Activated T-cell treated with anti-CD3 and anti-CD28 coated beads, Interleukin-2, amount 50 U/mL, for 72 hours (primary cell): ENCODE data around the gene LCN9. TPM values are rescaled to one million over a fixed set of nuclear protein-coding genes. Genes with fewer than 3 reads are reported as not detected.
"Not testable (repeated sequence)": the region's sequence is repeated elsewhere in the genome, so short reads cannot be mapped to it uniquely, and the experiment has no call there.

Experiments used
- ATAC-seq, 2 donors: fragments of 150-1000 bp; cut with Tn5 transposase; replicated peaks in 1 of 2; 2 replicates each; pipeline ENCODE4 v1.10.0; 2021; ENCODE audit warnings: moderate library complexity in 2 of 2, mild to moderate bottlenecking in 1 of 2
- DNase-seq, 2 donors: peaks; one replicate each; pipeline ENCODE4 v3.0.0; 2021 to 2022; ENCODE audit warnings: mixed read lengths in 1 of 2
- H3K27ac Mint-ChIP-seq: one replicate; pipeline ENCODE4 v1.8.0; 2022; ENCODE audit warnings: mild to moderate bottlenecking, moderate library complexity, mixed read lengths
- H3K27me3 Mint-ChIP-seq: one replicate; pipeline ENCODE4 v1.8.0; 2022; ENCODE audit warnings: low read depth, mixed read lengths
- H3K36me3 Mint-ChIP-seq, 2 donors: one replicate each; pipeline ENCODE4 v1.8.0; 2022; ENCODE audit warnings: mixed read lengths in 2 of 2, mild to moderate bottlenecking in 1 of 2; ENCODE audit not compliant: insufficient read depth in 2 of 2
- H3K4me1 Mint-ChIP-seq: one replicate; pipeline ENCODE4 v1.8.0; 2022; ENCODE audit warnings: low read depth, mixed read lengths
- H3K4me3 Mint-ChIP-seq, 2 donors: one replicate each; pipeline ENCODE4 v1.8.0; 2022; ENCODE audit warnings: mild to moderate bottlenecking in 2 of 2, mixed read lengths in 2 of 2, moderate library complexity in 2 of 2
- H3K9me3 Mint-ChIP-seq, 2 donors: one replicate each; pipeline ENCODE4 v1.8.0; 2022; ENCODE audit warnings: mixed read lengths in 2 of 2
- total RNA-seq, 2 donors: library from RNA; stranded (reverse); gene quantifications; one replicate each; pipeline ENCODE4 v1.2.3, GENCODE V29; 2022

The LCN9 gene
- total RNA-seq, 2 donors from 2014 or later, result not detected

DNA sequence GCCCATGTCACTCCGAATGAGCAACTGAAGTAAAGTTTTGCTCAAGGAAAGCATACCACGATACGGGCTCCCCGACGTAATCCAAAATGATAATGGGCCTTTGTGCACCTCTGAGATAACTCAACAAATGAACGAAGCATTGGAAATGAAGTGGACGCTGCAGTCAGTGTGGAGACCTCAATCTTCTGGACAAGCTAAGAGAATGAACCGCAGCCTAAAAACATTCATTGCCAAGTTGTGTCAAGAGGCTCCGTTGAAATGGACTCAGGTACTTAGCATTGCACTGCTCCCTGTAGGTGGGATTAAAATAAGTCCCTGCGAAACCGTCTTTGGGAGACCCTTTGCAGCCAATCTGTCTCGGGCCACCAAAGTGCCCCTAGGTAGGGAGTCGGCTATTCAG, 3.9 kb upstream of the LCN9 start:
- H3K4me1 Mint-ChIP-seq, result no peaks in the 10 kb centered on the region
- no peaks in the 10 kb centered on the region for H3K27me3 Mint-ChIP-seq
- no peak overlapping the region for H3K4me3 Mint-ChIP-seq
- ATAC-seq (no peak), DNase-seq (no peak)
- no peaks in the 10 kb centered on the region for H3K9me3 Mint-ChIP-seq
- H3K36me3 Mint-ChIP-seq, result no peaks in the 10 kb centered on the region
- no peak overlapping the region for H3K27ac Mint-ChIP-seq

DNA sequence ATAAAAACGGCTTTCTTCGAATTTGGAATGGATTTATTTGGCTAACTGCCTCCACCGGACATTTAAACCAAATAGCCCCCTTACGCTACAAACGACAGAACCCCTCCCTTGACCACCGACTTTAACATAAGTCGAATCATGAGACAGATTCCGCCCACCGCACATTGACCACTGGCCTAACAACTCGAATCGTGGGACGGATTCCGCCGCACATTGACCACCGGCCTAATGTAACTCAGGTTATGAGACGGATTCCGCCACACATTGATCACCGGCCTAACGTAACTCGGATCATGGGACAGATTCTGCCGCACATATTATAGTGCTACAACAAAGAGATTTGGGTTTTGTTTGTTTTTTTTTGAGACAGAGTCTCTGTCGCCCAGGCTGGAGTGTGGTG, 2.7 kb upstream of the LCN9 start:
- Mint-ChIP-seq H3K27ac (no peak overlapping the region), H3K36me3 (no peaks in the 10 kb centered on the region), H3K27me3 (no peaks in the 10 kb centered on the region), H3K9me3 (no peaks in the 10 kb centered on the region), H3K4me1 (no peaks in the 10 kb centered on the region), H3K4me3 (no peak overlapping the region)
- ATAC-seq (no peak), DNase-seq (no peak)

DNA sequence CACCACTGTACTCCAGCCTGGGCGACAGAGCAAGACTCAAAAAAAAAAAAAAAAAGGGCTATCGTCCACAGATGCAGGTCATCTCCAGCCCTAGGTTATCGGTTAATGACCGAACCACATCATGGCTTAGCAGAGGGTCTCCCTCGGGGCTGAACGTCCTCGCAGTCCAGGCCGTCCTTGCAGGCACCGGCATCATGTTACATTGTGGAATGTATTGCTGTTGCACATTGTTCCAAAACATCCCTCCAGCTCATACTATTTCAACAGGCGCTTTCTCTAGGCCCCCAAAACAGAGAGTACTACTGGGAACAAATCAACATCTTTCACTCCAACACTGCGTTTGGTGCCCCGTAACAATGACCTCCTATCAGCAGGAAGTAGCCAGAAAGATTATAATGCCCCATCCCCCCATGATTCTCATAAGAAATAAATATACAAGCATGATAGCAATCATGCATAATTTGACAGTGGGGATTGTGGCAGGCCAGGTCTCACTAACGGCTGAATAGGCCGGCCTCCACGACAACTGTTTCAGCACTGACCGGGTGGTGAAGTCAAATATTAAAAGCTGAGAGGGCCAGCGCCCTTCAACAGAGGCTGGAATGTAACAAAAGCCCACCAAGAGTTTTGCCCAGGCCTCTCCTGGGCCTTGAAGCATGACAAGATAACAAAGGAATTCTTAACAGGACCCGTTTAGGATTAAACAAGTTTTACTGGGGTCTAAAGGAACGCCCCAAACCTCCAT, 1.1 kb upstream of the LCN9 start:
- H3K4me3 Mint-ChIP-seq, result no peak overlapping the region
- no peaks in the 10 kb centered on the region for H3K9me3 Mint-ChIP-seq
- DNase-seq (no peak), ATAC-seq (no peak)
- H3K4me1 Mint-ChIP-seq, result no peaks in the 10 kb centered on the region
- no peak overlapping the region for H3K27ac Mint-ChIP-seq
- no peaks in the 10 kb centered on the region for H3K27me3 Mint-ChIP-seq
- no peaks in the 10 kb centered on the region for H3K36me3 Mint-ChIP-seq

DNA sequence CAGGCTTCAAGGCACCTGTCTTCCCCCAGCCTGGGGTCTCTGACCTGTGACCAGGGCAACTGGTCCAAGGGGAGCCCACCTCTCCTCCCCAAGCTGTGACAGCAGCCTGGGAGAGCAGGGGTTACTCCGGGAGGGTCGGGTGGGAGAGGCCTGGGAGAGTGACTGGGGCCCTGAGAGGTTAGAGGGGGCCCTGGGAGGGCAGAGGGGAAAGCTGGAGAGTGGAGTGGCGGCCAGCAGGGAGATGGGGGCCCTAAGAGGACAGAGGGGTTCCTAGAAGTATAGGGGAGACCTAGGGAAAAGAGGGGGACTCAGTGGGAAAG, 302 bp downstream of the LCN9 start:
- Mint-ChIP-seq H3K4me1 (no peaks in the 10 kb centered on the region), H3K36me3 (no peaks in the 10 kb centered on the region), H3K9me3 (no peaks in the 10 kb centered on the region), H3K4me3 (no peak overlapping the region), H3K27me3 (no peaks in the 10 kb centered on the region), H3K27ac (no peak overlapping the region)
- no peak for DNase-seq
- no peak for ATAC-seq

DNA sequence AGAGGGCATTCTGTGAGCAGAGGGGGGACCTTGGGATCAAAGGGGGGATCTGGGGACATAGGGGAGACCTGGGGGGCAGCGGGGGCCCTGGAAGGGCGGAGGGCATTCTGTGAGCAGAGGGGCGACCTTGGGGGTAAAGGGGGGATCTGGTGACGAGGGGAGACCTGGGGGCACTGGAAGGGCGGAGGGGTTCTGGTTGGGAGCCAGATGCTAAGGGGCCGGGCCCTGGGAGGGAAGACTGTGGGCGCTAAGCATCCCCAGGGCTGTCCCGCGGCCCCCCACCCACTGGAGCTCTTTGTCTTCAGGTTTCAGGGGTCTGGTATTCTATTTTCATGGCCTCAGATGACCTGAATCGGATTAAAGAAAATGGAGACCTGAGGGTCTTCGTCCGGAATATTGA, 748 bp downstream of the LCN9 start:
- DNase-seq (no peak), ATAC-seq (no peak)
- no peak overlapping the region for H3K4me3 Mint-ChIP-seq
- no peaks in the 10 kb centered on the region for H3K27me3 Mint-ChIP-seq
- no peaks in the 10 kb centered on the region for H3K36me3 Mint-ChIP-seq
- H3K4me1 Mint-ChIP-seq, result no peaks in the 10 kb centered on the region
- no peaks in the 10 kb centered on the region for H3K9me3 Mint-ChIP-seq
- no peak overlapping the region for H3K27ac Mint-ChIP-seq

DNA sequence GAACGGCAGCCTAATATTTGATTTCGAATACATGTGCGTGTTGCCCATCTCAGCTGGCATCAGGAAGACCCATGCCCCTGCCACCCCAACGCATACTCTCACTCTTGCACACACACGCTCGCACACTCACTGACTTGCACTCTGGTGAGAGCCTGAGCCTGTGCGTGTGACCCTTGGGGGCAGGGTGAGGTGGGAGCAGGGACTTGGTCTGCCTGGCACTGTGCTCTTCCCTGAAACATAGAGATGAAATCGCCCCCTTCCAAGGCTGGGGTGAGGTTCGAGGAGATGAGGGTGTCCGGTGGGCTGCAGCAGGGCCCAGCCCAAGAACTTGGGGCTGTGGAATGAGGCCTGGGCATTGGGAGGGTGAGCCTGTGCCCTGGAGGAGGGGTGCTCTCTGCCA, 1.2 kb downstream of the LCN9 start:
- no peaks in the 10 kb centered on the region for H3K27me3 Mint-ChIP-seq
- H3K4me1 Mint-ChIP-seq, result no peaks in the 10 kb centered on the region
- H3K9me3 Mint-ChIP-seq, result peaks cover 0 to 2% of the 10 kb centered on the region in 2 donors
- no peak overlapping the region for H3K4me3 Mint-ChIP-seq
- ATAC-seq (no peak), DNase-seq (no peak)
- H3K27ac Mint-ChIP-seq, result no peak overlapping the region
- no peaks in the 10 kb centered on the region for H3K36me3 Mint-ChIP-seq

DNA sequence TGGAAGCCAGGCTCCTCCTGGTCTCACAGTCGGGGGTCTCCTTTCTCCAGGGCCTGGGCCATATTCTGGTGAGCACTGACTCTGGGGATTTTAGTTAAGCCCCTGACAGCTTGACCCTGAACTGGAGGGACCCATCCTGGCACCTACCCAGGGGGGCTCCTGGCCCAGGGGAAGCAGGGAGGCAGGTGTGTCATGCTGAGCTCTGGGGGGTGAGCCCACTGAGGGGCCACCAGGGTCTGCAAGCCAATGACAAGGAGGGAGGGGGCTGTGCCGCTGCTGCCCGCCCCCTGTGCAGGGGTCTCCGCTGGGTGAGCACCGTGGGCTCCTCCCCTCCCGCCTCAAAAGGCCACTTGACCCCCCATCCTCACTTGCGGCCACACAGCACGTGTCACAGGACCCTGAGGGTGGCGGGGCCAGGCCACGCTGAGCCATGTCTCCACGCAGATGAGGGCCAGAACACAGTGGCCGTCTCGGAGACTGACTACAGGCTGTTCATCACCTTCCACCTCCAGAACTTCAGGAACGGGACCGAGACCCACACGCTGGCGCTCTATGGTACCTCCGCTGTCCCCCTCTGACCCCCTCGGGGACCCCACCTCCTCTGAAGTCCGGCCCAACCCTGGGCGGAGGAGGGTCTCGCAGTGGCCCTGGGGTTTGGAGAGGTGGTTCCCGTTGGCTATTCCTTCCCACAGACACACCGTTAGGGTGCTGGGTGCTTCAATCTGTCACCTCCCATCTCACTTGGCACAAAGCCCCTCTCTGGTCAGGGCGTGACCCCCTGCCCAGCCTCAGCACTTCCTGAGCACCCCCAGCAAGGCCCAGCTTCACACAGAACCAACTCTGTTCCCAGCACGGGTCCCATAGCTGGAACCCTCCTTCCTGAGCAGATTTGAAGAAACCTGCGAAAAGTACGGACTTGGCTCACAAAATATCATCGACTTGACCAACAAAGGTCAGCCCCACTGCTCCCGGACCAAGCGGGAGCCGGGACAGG, 2.0 kb downstream of the LCN9 start:
- no peaks in the 10 kb centered on the region for H3K4me1 Mint-ChIP-seq
- H3K9me3 Mint-ChIP-seq, result peaks cover 0 to 2% of the 10 kb centered on the region in 2 donors
- H3K27me3 Mint-ChIP-seq, result no peaks in the 10 kb centered on the region
- DNase-seq, result no peak
- ATAC-seq, result no peak
- no peak overlapping the region for H3K27ac Mint-ChIP-seq
- no peak overlapping the region for H3K4me3 Mint-ChIP-seq
- H3K36me3 Mint-ChIP-seq, result no peaks in the 10 kb centered on the region

DNA sequence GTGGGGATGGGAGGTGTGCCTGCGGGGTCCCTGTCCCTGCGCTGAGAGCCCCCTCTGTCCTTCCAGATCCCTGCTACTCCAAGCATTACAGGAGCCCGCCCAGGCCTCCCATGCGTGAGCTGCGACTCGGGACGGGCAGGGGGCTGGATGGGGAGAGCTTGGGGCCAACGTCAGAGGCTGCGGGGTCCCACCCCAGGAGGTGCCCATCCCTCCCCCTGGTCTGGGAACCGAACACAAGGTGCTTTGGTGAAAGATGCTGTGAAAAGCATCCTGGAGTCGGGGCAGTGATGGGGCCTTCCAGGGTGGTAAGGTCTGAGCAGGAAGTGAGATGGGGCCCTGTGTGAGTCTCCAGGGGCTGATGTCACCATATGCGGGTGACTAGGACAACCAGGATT, 2.7 kb downstream of the LCN9 start:
- Mint-ChIP-seq H3K4me1 (no peaks in the 10 kb centered on the region), H3K27ac (no peak overlapping the region), H3K36me3 (no peaks in the 10 kb centered on the region), H3K27me3 (no peaks in the 10 kb centered on the region), H3K9me3 (peaks cover 0 to 2% of the 10 kb centered on the region in 2 donors), H3K4me3 (no peak overlapping the region)
- DNase-seq, result no peak
- ATAC-seq, result no peak

DNA sequence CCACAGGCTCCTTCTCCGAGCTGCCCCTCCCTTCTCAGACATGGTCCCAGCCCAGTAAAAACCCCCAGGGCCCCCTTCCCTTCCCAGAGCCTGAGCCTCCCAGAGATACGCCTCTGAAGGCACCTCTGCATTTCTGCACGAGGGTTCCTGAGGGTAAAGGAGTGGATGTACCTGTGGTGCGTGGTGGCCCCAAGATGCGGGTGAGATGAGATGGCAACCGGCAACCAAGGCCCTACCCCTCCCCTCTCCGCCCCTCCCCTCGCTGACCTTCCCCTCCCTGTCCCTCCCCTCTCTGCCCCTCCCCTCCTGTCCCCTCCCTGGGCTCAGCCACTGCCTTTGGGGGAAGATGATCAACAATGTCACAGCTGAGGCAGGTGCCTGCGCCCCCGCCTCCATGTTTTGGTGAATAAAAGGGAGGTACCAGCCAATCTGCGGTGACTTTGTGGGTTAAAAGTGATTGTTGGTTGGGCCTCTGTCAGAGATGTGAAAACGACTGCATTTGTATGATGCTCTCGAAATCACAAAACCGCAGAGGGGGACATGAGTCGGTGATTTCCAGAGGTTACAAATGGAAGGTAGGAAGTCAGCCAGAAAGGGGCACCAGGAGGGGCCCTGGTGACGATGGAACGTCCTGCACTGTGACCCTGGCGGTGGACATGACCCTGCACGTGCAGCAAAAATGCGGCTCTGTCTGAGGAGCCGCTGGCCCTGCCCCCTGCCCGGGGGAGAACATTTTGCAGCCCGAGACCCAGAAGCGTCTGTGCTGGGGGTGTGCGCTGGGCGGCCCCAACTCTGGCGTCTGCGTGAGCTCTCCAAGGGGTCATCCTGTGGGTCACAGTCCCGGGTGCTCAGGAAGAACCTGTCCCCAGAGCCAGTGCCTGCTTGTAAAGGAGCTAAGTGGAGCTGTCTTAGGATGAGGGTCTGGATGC, 3.7 kb downstream of the LCN9 start:
- no peak overlapping the region for H3K27ac Mint-ChIP-seq
- DNase-seq, result no peak
- no peaks in the 10 kb centered on the region for H3K4me1 Mint-ChIP-seq
- peaks cover 0 to 2% of the 10 kb centered on the region in 2 donors for H3K9me3 Mint-ChIP-seq
- H3K36me3 Mint-ChIP-seq, result no peaks in the 10 kb centered on the region
- ATAC-seq, result no peak
- no peak overlapping the region for H3K4me3 Mint-ChIP-seq
- no peaks in the 10 kb centered on the region for H3K27me3 Mint-ChIP-seq

DNA sequence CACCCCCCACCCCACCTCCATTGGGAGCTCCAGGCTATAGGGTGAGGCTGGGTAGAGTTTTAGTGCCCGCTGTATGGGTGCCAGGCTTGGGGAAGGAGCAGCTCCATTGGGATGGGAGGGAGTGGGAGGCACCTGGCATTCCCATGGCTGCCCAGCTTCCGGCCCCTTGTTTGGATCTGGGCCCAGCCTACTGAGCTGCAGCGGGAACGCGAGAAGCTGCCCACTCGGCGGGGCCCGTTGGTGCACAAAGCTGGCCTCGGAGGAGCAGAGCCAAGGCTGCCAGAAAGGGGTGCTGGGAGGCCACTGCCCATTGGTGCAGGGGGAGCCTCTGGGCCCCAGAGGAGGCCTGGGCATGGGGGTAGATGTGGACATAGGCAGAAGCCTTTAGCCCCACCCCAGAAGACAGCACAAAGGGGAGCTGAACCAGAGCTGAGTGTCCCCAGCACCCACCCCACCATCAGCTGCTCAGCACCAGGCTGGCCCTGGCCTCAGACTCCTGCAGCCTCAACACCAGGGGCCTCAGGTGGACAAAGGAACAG, 4.4 kb downstream of the LCN9 start:
- no peak overlapping the region for H3K4me3 Mint-ChIP-seq
- H3K9me3 Mint-ChIP-seq, result peaks cover 0 to 2% of the 10 kb centered on the region in 2 donors
- DNase-seq, result no peak

DNA sequence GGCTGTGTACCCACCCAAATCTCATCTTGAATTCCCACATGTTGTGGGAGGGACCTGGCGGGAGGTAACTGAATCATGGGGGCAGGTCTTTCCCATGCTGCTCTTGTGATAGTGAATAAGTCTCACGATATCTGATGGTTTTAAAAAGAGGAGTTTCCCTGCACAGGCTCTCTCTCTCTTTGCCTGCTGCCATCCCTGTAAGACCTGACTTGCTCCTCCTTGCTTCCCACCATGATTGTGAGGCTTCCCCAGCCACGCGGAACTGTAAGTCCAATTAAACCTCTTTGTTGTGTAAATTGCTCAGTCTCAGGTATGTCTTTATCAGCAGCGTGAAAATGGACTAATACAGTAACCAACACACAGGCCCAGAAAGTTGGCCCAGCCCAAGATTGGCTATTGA, 5.9 kb downstream of the LCN9 start:
- H3K9me3 Mint-ChIP-seq, H3K27me3 Mint-ChIP-seq, H3K36me3 Mint-ChIP-seq, ATAC-seq, H3K27ac Mint-ChIP-seq, H3K4me3 Mint-ChIP-seq, DNase-seq, H3K4me1 Mint-ChIP-seq: not testable (repeated sequence)

More for the DNA sequence above, 4.4 kb downstream of the LCN9 start:
- no peaks in the 10 kb centered on the region for H3K27me3 Mint-ChIP-seq
- H3K36me3 Mint-ChIP-seq, result no peaks in the 10 kb centered on the region
- no peak overlapping the region for H3K27ac Mint-ChIP-seq
- ATAC-seq, result no peak
- no peaks in the 10 kb centered on the region for H3K4me1 Mint-ChIP-seq

DNA sequence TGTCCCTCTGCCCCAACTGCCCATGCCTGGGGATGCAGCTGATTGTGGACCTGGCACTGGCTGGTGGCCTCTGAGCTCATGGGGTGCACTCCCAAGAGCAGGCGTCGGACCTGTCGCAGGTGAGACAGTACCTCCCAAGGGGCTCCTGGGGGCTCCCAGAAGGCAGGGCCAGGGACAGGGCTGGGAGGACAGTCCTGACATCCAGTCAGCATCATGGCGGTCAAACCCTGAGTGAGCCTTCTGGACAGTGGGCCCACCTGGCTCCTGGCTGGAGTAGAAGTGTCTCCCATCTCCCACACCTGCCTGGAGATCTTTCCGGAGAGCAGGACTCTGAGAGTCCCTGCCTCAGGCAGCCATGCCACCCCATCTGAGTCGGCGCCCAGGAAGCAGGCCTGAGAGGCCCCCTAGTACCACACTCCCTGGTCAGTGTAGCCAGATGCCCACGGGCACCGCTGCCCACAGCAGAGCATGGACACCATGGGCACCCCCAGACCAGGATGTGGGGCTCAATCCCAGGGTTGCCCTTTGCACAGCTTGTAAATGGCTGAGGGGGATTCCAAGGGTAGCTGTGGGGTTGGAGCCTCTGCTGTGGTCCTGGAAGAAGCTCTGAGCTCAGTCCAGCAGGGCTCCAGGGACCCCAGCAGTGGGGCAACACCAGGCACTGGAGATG, 6.6 kb downstream of the LCN9 start:
- H3K4me1 Mint-ChIP-seq, result no peaks in the 10 kb centered on the region
- H3K27me3 Mint-ChIP-seq, result no peaks in the 10 kb centered on the region
- no peak for DNase-seq
- ATAC-seq, result no peak
- H3K27ac Mint-ChIP-seq, result no peak overlapping the region
- H3K4me3 Mint-ChIP-seq, result no peak overlapping the region
- H3K36me3 Mint-ChIP-seq, result no peaks in the 10 kb centered on the region
- peaks cover 0 to 2% of the 10 kb centered on the region in 2 donors for H3K9me3 Mint-ChIP-seq
